Sigmoid colon (tissue), 7 donors: ENCODE data around the gene GPR183. TPM values are rescaled to one million over a fixed set of nuclear protein-coding genes. Genes with fewer than 3 reads are reported as not detected.

Experiments
- DNase-seq: peaks from one replicate; pipeline ENCODE4 v3.0.0-alpha.2; 2019
- H3K27ac ChIP-seq, 4 donors: fragments of 200-600 bp; sonication (generic); one replicate each; pipeline ENCODE4 v1.5.1; 2016 to 2019; ENCODE audit warnings: mild to moderate bottlenecking in 1 of 4
- H3K27me3 ChIP-seq, 3 donors: fragments of 200-600 bp; sonication (generic); one replicate each; pipeline ENCODE4 v1.5.1; 2019; ENCODE audit warnings: mild to moderate bottlenecking in 1 of 3
- H3K36me3 ChIP-seq, 4 donors: fragments of 200-600 bp; sonication (generic); one replicate each; pipeline ENCODE4 v1.5.1; 2016 to 2019
- H3K4me1 ChIP-seq, 4 donors: fragments of 200-600 bp; sonication (generic); one replicate each; pipeline ENCODE4 v1.5.1; 2017 to 2019
- H3K4me3 ChIP-seq, 4 donors: fragments of 200-600 bp; sonication (generic); one replicate each; pipeline ENCODE4 v1.5.1; 2017 to 2019; ENCODE audit warnings: mild to moderate bottlenecking in 2 of 4, moderate library complexity in 1 of 4
- H3K9me3 ChIP-seq, 4 donors: fragments of 200-600 bp in 3 of 4; sonication (generic) in 3 of 4; one replicate each; pipeline versions ENCODE4 v1.5.1 to v1.6.1; 2013 to 2019
- CTCF ChIP-seq, 4 experiments: fragments of 450-650 bp in 3 of 4; fragments of 200-600 bp in 1 of 4; IDR thresholded peaks; one replicate each; pipeline ENCODE4 v1.5.1; 2016 to 2019; ENCODE audit warnings: antibody characterized with exemption in 4 of 4, mild to moderate bottlenecking in 3 of 4, moderate library complexity in 2 of 4
- EP300 ChIP-seq, 4 donors: sonication (generic); formaldehyde crosslinking; IDR thresholded peaks; one replicate each; pipeline ENCODE4 v1.6.1; 2017; ENCODE audit warnings: antibody characterized with exemption in 4 of 4
- POLR2A ChIP-seq, 2 donors: fragments of 450-650 bp; IDR thresholded peaks; one replicate each; pipeline ENCODE4 v1.6.1; 2016; ENCODE audit warnings: antibody characterized with exemption in 2 of 2, mild to moderate bottlenecking in 2 of 2, moderate library complexity in 2 of 2
- POLR2AphosphoS5 ChIP-seq, 4 donors: sonication (generic); formaldehyde crosslinking; IDR thresholded peaks; one replicate each; pipeline ENCODE4 v1.6.1; 2017; ENCODE audit warnings: antibody characterized with exemption in 4 of 4
- WGBS, 2 donors: extraction: QIAGEN DNeasy Blood & Tissue Kit; methylation state at CpG; one replicate each; pipeline ENCODE4 v1.1.7; 2013; 5-methylcytosine and 5-hydroxymethylcytosine counted together
- intact Hi-C: fragments of 100-400 bp; cut with DNase I; formaldehyde crosslinking; loops from one replicate; pipeline ENCODE4 v1.15.1; 2023
- polyA plus RNA-seq, 3 donors: library from polyadenylated mRNA; stranded (reverse); fragments of 200-250 nt; gene quantifications; one replicate each; pipeline ENCODE4 v1.2.3, GENCODE V29; 2013
- total RNA-seq, 4 donors: library from RNA; depleted of rRNA; stranded (reverse); fragments of >200 nt; gene quantifications; one replicate each; pipeline ENCODE4 v1.1.0, GENCODE V29; 2016
- donor health status: healthy with polysubstance abuse.
- donor health status: Bipolar disorder and iron deficiency.
- donor health status: healthy.

Gene GPR183
- total and polyA plus RNA-seq, 7 donors = 4.8 to 36.4 (median 30.9) TPM

DNA sequence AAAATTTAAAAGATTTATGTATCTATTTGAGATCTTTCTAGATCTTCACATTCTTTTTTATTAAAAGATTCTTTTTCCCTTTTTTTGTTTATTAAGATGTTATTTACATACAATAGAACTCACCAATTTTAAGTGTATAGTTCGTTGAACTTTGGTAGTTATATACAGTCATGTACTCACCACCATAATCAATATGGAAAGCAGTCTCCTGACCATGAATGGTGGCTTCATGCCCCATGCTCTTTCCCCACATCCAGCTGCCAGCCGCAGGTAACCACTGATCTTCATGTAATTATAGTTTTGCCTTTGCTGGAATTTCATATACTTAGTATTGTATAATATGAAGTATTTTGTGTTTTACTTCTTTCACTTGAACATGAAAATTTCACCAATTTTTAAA, 20.6 kb upstream of the GPR183 start:
- intact Hi-C loops = no loop called here
- Histone ChIP-seq H3K36me3 (peaks cover 0 to 6% (median 3%) of the 10 kb centered on the region in 4 donors), H3K27ac (no peak overlapping the region), H3K4me3 (no peak overlapping the region), H3K27me3 (no peaks in the 10 kb centered on the region), H3K9me3 (no peaks in the 10 kb centered on the region), H3K4me1 (no peaks in the 10 kb centered on the region)
- WGBS, 2 donors = 95 to 98% methylated on average over 2 of the region's 2 CpGs
- DNase-seq = no peak
- TF ChIP-seq EP300 (IDR thresholded peaks at IDR 0.05) (no peak), CTCF (IDR thresholded peaks at IDR 0.05) (no peak), POLR2A (IDR thresholded peaks at IDR 0.05) (no peak), POLR2AphosphoS5 (IDR thresholded peaks at IDR 0.05) (no peak)

- peaks cover 0 to 6% (median 2%) of the 10 kb centered on the region in 4 donors for H3K4me1 ChIP-seq
- no peaks in the 10 kb centered on the region for H3K27me3 ChIP-seq
- no peak for TF ChIP-seq POLR2A (IDR thresholded peaks at IDR 0.05)
- TF ChIP-seq CTCF (IDR thresholded peaks at IDR 0.05) = no peak
- no peak for TF ChIP-seq EP300 (IDR thresholded peaks at IDR 0.05)
- TF ChIP-seq POLR2AphosphoS5 (IDR thresholded peaks at IDR 0.05) = no peak
- no peak overlapping the region for H3K4me3 ChIP-seq
- H3K9me3 ChIP-seq = no peaks in the 10 kb centered on the region
- 91 to 93% methylated on average over 2 of the region's 2 CpGs for WGBS, 2 donors
- DNase-seq = no peak
- intact Hi-C loops = no loop called here
- H3K27ac ChIP-seq = no peak overlapping the region
- peaks cover 0 to 6% (median 3%) of the 10 kb centered on the region in 4 donors for H3K36me3 ChIP-seq
Measured at GRCh38 chr13:99327126-99327525, 19.9 kb upstream of the GPR183 start.

- no peak for TF ChIP-seq CTCF (IDR thresholded peaks at IDR 0.05)
- TF ChIP-seq EP300 (IDR thresholded peaks at IDR 0.05) = no peak
- no peak for TF ChIP-seq POLR2AphosphoS5 (IDR thresholded peaks at IDR 0.05)
- TF ChIP-seq POLR2A (IDR thresholded peaks at IDR 0.05) = no peak
- Histone ChIP-seq H3K4me1 (peaks cover 0 to 15% (median 7%) of the 10 kb centered on the region in 4 donors), H3K4me3 (no peak overlapping the region), H3K36me3 (peaks cover 0 to 6% (median 3%) of the 10 kb centered on the region in 4 donors), H3K27ac (no peak overlapping the region), H3K27me3 (no peaks in the 10 kb centered on the region), H3K9me3 (no peaks in the 10 kb centered on the region)
- intact Hi-C loops = no loop called here
- no peak for DNase-seq
Measured at GRCh38 chr13:99326012-99326411, 18.8 kb upstream of the GPR183 start.

DNA sequence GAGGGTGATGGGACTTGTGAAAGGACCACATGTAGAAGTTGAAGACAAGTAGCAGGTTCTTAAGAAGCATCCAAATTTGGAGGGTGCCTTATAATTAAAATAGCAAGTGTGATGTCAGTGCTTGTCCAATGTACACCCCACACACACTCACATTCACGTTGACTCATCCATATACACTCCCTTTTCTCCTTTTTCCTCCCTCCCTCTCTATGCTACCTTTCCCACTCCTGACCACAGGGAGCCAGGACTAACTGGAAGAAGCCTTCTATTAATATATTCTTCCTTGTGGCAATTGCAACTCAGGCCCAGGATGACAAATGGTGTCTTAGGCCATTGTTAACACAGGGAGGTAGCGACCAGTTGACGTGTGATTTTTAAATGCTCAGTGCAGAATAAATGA, 16.3 kb upstream of the GPR183 start:
- no peak for DNase-seq
- Histone ChIP-seq H3K9me3 (no peaks in the 10 kb centered on the region), H3K4me3 (no peak overlapping the region), H3K4me1 (peaks cover 0 to 32% (median 13%) of the 10 kb centered on the region in 4 donors), H3K36me3 (no peaks in the 10 kb centered on the region), H3K27ac (peak overlapping the region in 1 of 4 donors; percentile 57), H3K27me3 (no peaks in the 10 kb centered on the region)
- 63 to 89% methylated on average over 3 of the region's 3 CpGs for WGBS, 2 donors
- TF ChIP-seq POLR2A (IDR thresholded peaks at IDR 0.05) = no peak
- TF ChIP-seq CTCF (IDR thresholded peaks at IDR 0.05) = no peak
- TF ChIP-seq EP300 (IDR thresholded peaks at IDR 0.05) = no peak
- no peak for TF ChIP-seq POLR2AphosphoS5 (IDR thresholded peaks at IDR 0.05)
- intact Hi-C loops = no loop called here
